ENCODE measurements around the gene OVOL2.

OVOL2 gene

DNA sequence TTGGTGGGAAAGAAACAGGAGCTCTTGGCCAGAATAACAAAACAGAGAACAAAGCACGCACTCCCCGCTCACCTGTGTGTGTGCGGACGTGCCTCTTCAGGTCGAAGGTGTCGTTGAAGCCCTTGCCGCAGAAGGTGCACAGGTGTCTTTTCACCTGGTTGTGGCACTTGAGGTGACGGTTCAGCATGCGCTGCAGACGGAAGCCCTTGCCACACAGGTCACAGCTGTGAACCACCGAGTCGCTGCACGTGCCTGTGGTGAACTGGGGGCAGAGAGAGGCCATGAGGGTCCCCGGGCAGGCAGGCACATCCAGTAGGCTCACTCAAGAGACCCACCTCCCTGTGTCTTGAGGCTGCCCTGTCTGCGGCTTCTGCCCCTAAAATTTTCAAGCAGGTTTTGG is 16.3 kb downstream of the OVOL2 start:
- DNase-seq (ENCODE audit: low read depth): no peak

DNA sequence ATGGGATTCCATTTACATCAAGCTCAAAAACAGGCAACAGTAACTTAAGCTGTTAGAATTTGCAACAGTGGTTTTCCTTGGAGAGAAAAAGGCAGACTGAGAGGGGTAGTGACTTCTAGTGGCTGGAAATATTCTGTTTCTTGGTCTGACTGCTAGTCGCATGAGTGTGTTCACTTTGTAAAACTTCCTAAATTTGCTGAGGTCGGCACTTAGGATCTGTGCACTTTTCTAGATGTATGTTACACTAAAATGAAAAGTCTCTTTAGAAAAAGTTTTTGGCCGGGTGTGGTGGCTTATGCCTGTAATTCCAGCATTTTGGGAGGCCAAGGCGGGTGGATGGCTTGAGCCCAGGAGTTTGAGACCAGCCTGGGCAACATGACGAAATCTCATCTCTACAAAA is 18.7 kb downstream of the OVOL2 start:
- TF ChIP-seq, protein P1, sequence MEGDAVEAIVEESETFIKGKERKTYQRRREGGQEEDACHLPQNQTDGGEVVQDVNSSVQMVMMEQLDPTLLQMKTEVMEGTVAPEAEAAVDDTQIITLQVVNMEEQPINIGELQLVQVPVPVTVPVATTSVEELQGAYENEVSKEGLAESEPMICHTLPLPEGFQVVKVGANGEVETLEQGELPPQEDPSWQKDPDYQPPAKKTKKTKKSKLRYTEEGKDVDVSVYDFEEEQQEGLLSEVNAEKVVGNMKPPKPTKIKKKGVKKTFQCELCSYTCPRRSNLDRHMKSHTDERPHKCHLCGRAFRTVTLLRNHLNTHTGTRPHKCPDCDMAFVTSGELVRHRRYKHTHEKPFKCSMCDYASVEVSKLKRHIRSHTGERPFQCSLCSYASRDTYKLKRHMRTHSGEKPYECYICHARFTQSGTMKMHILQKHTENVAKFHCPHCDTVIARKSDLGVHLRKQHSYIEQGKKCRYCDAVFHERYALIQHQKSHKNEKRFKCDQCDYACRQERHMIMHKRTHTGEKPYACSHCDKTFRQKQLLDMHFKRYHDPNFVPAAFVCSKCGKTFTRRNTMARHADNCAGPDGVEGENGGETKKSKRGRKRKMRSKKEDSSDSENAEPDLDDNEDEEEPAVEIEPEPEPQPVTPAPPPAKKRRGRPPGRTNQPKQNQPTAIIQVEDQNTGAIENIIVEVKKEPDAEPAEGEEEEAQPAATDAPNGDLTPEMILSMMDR (IDR thresholded peaks at IDR 0.05; ENCODE audit: insufficient read depth, low read depth, low read length, missing control alignments): no peak
- no peak for DNase-seq (ENCODE audit: low read depth)
- no peak overlapping the region for H3K4me3 ChIP-seq (ENCODE audit: low read length)

More for the DNA sequence above, 16.3 kb downstream of the OVOL2 start:
- TF ChIP-seq, protein P1 (IDR thresholded peaks at IDR 0.05; ENCODE audit: insufficient read depth, low read depth, low read length, missing control alignments): no peak
- no peak overlapping the region for H3K4me3 ChIP-seq (ENCODE audit: low read length)

- TF ChIP-seq, protein P1 (IDR thresholded peaks at IDR 0.05; ENCODE audit: insufficient read depth, low read depth, low read length, missing control alignments): no peak
- DNase-seq (ENCODE audit: low read depth): no peak
- H3K4me3 ChIP-seq (ENCODE audit: low read length): no peak overlapping the region
These were observed 23.7 kb downstream of the OVOL2 start for GRCh38 chr20:18034039-18034438.

DNA sequence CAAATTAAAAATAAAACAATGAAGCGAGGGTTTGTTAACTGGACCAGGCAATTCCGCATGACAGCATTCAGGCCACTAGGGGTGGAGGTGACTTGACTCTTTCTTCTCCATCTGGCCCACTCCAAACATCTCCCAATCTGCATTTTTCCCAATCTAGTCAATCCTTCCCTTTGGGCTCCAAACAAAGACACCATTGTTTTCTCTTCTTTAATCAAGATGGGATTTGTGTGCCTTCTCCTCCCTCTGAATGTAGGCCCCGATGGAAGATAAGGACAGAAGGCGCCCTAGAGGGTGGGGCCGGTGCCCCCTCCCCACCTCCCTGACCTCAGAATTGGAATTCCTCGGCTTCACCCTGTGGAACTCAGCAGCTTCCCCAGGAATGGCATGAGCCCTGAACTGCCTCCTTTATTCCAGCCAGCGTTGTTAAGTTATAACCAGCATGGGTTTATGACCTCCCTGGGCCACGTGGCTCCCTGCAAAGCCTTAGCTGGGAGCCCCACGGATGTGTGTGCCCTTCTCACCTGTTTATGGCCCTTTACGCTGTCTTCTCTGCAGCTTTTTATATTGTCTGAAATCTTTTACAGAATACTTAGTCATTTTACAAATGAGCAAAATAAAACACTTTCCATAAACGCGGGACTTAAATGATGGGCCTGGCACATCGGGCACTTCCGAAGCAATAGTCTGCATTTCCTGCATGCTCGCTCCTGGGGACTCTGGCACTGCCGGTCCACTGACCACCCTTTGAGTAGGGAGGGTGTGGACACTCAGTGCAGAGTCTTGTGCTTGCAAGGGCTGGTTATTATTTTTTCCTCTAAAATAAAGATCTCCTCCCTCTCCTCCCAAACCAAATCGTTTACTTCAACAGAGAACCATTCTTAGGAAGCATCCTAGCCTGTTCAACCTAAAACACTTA is 24.5 kb downstream of the OVOL2 start:
- TF ChIP-seq, protein P1 (IDR thresholded peaks at IDR 0.05; ENCODE audit: insufficient read depth, low read depth, low read length, missing control alignments): no peak
- H3K4me3 ChIP-seq (ENCODE audit: low read length): no peak overlapping the region
- no peak for DNase-seq (ENCODE audit: low read depth)

- H3K4me3 ChIP-seq (ENCODE audit: low read length): no peak overlapping the region
- DNase-seq (ENCODE audit: low read depth): no peak
- TF ChIP-seq, protein P1 (IDR thresholded peaks at IDR 0.05; ENCODE audit: insufficient read depth, low read depth, low read length, missing control alignments): no peak
These were observed 25.7 kb downstream of the OVOL2 start for GRCh38 chr20:18031888-18032509.

GRCh38 chr20:18031050-18031449 is 26.7 kb downstream of the OVOL2 start:
- H3K4me3 ChIP-seq (ENCODE audit: low read length): no peak overlapping the region
- no peak for DNase-seq (ENCODE audit: low read depth)
- TF ChIP-seq, protein P1 (IDR thresholded peaks at IDR 0.05; ENCODE audit: insufficient read depth, low read depth, low read length, missing control alignments): no peak

Data from epithelial cell of esophagus (primary cell).